HG03565 (cell line): Measurements from ENCODE around the gene ZC3HAV1.
"Not testable (repeated sequence)": the region's sequence is repeated elsewhere in the genome, so short reads cannot be mapped to it uniquely, and the experiment has no call there.

Source experiments
- ATAC-seq: cut with Tn5 transposase; IDR thresholded peaks from one replicate; pipeline ENCODE4 v1.9.1; 2021; ENCODE audit warnings: mild to moderate bottlenecking, moderate library complexity; ENCODE audit not compliant: unreplicated experiment

Gene ZC3HAV1

GRCh38 chr7:139055674-139056073 lies 53.8 kb downstream of the ZC3HAV1 start:
- no peak for ATAC-seq

- ATAC-seq = not testable (repeated sequence)
Observed at GRCh38 chr7:139054656-139055055, 54.9 kb downstream of the ZC3HAV1 start.

DNA sequence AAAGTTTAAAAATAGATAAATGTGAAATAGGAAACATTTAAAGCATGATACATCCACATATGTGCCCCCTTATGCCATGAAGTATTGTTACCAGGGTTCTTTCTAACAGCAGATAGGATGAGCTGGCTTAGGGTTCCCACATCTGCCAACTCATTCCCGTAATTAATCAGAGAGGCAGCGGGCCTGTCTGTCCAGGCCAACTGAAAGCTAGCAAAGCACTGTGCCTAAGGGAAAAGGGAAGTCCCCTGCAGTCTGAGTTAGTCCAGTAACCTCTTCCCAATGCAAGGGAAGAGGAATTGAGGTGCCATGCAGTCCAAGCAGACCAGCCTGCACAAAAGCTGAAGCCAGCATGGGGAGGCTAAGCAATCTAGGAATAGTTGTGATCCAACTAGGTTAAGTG lies 55.4 kb downstream of the ZC3HAV1 start:
- ATAC-seq = no peak

DNA sequence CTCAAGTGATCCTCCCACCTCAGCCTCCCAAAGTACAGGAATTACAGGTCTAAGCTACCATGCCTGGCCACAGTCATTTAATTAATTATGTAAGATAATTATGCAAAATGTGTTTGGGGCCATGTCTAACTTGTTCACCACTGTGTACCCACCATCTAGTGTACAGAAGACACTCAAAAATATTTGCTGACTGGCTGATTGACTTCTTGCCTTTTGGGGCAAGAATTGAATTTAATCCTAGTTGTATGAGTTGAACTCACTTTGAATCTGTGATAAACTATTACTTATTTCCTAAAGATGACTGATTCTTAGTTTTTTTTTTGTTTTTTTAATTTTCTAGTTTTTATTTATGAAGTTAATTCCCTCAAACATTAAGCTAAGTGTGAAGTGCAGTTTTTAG lies 57.9 kb downstream of the ZC3HAV1 start:
- ATAC-seq = no peak

DNA sequence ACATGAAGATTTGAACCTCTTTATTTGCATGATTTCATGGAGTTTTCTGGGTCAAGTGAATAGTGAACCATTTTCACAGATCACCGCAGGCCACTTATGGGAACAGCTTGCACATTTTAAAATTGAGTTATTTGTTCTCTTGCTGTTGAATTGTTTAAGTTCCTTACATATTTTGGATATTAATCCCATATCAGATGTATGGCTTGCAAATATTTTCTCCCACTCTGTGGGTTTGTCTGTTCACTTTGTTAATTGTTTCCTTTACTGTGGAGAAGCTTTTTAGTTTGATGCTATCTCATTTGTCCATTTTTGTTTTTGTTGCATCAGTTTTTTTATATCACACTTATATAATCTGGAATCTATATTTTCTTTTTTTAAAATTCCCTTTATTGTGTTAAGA lies 59.6 kb downstream of the ZC3HAV1 start:
- ATAC-seq = no peak

DNA sequence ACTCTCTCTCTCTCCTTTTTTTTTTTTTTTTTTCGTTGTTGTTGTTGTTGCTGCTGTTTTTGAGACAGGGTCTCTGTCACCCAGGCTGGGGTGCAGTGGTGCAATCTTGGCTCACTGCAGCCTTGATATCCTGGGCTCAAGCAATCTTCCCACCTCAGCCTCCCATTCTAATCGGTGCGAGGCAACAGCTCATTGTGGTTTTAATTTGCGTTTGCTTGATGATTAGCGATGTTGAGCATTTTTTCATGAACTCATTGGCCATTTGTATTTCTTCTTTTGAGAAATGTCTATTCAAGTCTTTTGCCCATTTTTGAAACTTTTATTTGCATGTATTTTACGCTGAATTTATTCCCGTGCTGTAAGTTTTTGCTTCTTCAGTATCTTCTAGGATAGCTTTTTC lies 60.4 kb downstream of the ZC3HAV1 start:
- no peak for ATAC-seq

GRCh38 chr7:139047970-139048369 lies 61.5 kb downstream of the ZC3HAV1 start:
- ATAC-seq = no peak

GRCh38 chr7:139046143-139046542 lies 63.4 kb downstream of the ZC3HAV1 start:
- ATAC-seq = no peak

GRCh38 chr7:139044813-139045794 lies 64.4 kb downstream of the ZC3HAV1 start:
- no peak for ATAC-seq

- peak; percentile 42 for ATAC-seq
Observed at GRCh38 chr7:139043823-139044812, 65.4 kb downstream of the ZC3HAV1 start.

- ATAC-seq = no peak
Observed at GRCh38 chr7:139041378-139042085, 68.0 kb downstream of the ZC3HAV1 start.

- ATAC-seq = no peak
Observed at GRCh38 chr7:139038691-139039090, 70.8 kb downstream of the ZC3HAV1 start.

DNA sequence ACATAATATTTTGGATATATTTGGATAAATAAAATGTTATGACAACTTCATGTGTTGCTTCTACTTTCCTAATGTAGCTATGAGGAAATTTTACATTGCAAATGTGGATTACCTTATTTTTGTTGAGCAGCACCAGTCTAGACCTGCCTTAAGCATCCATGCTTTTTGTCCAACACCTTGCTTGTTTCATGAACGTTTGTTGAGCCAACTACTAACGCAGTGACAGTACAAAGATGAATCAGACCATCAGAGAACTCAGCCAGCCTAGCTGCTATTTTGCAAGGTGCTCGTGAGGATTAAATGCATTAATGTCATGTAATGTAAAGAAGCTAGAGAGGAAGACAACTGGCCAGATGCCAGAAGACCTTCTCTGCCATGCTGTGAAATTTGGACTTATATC lies 72.6 kb downstream of the ZC3HAV1 start:
- ATAC-seq = no peak

DNA sequence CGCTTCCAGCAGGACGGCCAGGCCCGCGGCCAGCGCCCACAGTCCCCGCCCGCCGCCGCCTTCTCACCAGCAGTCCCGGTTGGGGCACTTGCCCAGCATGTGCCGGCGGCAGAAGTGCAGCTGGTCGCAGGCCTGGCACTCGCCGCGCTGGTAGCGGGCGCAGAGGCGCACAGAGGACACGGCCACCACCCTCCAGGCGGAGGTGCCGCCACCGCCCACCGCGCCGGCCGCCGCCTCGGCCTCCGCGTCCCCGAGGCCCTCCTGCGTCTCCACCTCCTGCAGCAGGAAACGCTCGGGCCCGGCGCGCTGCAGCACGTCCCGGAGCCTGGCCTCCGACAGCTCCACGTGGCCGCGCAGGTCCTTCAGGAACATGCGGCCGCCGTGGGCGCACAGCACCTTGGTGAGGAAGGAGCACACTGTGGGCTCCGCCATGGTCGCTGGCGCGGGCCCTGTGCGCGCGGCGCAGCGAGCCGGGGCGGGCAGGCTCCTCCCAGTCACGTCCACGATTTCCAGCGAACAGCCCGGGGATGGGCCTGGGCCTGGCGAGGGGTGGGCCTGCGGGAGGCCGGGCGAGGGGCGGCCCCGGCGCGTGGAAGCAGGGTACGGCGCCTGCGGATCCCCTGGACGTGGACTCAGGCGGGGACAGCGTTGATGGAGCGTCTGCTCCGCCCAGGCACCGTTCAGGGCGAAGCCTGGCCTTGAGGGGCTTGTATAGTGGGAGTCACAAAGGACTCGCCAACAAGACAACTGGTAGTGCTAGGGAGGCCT lies 73.8 kb downstream of the ZC3HAV1 start, which contains the start of gene ZC3HAV1L:
ZC3HAV1L (minus strand) TSS at position 457 of the 768 bp plus-strand sequence; CDS start at position 432, 25 bp downstream.
- ATAC-seq = peak; percentile 77

- ATAC-seq = peak; percentile 25
Observed at GRCh38 chr7:139034855-139035585, 74.5 kb downstream of the ZC3HAV1 start.

- no peak for ATAC-seq
Observed at GRCh38 chr7:139034336-139034735, 75.2 kb downstream of the ZC3HAV1 start.

GRCh38 chr7:139033346-139034114 lies 76.0 kb downstream of the ZC3HAV1 start:
- no peak for ATAC-seq

- no peak for ATAC-seq
Observed at GRCh38 chr7:139032473-139032872, 77.0 kb downstream of the ZC3HAV1 start.
